GM23338 (cell line): Measurements from ENCODE around the gene NUMB. TPM values are rescaled to one million over a fixed set of nuclear protein-coding genes. Genes with fewer than 3 reads are reported as not detected.

Experiments
- ATAC-seq: fragments of 200-7000 bp; cut with Tn5 transposase; 3 replicates; pipeline ENCODE4 v1.9.1; 2020
- DNase-seq: peaks from one replicate; pipeline ENCODE4 v3.0.0-alpha.2; 2015; ENCODE audit warnings: low spot score
- H2AFZ ChIP-seq: fragments of 200-600 bp; sonication (generic); 2 replicates; pipeline ENCODE4 v1.8.0; 2016; ENCODE audit warnings: antibody characterized with exemption, mild to moderate bottlenecking, moderate library complexity
- H3F3A ChIP-seq: fragments of 200-600 bp; sonication (generic); replicated peaks from 2 replicates; pipeline ENCODE4 v1.8.0; 2017; ENCODE audit warnings: antibody characterized with exemption, mixed run types, low read depth
- H3K27ac ChIP-seq: fragments of 200-600 bp; sonication (generic); 2 replicates; pipeline ENCODE4 v1.6.1; 2016; ENCODE audit warnings: low read depth
- H3K27me3 ChIP-seq: fragments of 200-600 bp; sonication (generic); 2 replicates; pipeline ENCODE4 v1.8.0; 2016; ENCODE audit warnings: mild to moderate bottlenecking, mixed run types, moderate library complexity; ENCODE audit not compliant: insufficient read depth
- H3K36me3 ChIP-seq: fragments of 200-600 bp; sonication (generic); 2 replicates; pipeline ENCODE4 v1.8.0; 2016; ENCODE audit warnings: mild to moderate bottlenecking; ENCODE audit not compliant: insufficient read depth
- H3K4me1 ChIP-seq: fragments of 200-600 bp; sonication (generic); 2 replicates; pipeline ENCODE4 v1.8.0; 2016; ENCODE audit warnings: mild to moderate bottlenecking, moderate library complexity; ENCODE audit not compliant: insufficient read depth
- H3K4me2 ChIP-seq: fragments of 200-600 bp; sonication (generic); 2 replicates; pipeline ENCODE4 v1.7.1; 2017; ENCODE audit warnings: mixed run types
- H3K4me3 ChIP-seq: fragments of 200-600 bp; sonication (generic); 2 replicates; pipeline ENCODE4 v1.6.1; 2016; ENCODE audit warnings: mixed run types
- H3K79me2 ChIP-seq: fragments of 200-600 bp; sonication (generic); replicated peaks from 2 replicates; pipeline ENCODE4 v1.8.0; 2017; ENCODE audit warnings: mild to moderate bottlenecking; ENCODE audit not compliant: insufficient read depth
- H3K9me2 ChIP-seq: fragments of 200-600 bp; sonication (generic); 2 replicates; pipeline ENCODE4 v1.8.0; 2017; ENCODE audit not compliant: insufficient read depth
- H4K20me1 ChIP-seq: fragments of 200-600 bp; sonication (generic); replicated peaks from 2 replicates; pipeline ENCODE4 v1.8.0; 2017; ENCODE audit warnings: mild to moderate bottlenecking; ENCODE audit not compliant: insufficient read depth
- H3K27ac Mint-ChIP-seq: 2 replicates; pipeline ENCODE4 v1.8.0; 2020; ENCODE audit warnings: inconsistent platforms, mild to moderate bottlenecking, moderate library complexity, mixed read lengths
- H3K27me3 Mint-ChIP-seq: 3 replicates; pipeline ENCODE4 v1.8.0; 2022; ENCODE audit warnings: low read depth, mild to moderate bottlenecking, moderate library complexity, mixed read lengths, inconsistent platforms; ENCODE audit not compliant: insufficient read depth, poor library complexity
- H3K36me3 Mint-ChIP-seq: 3 replicates; pipeline ENCODE4 v1.8.0; 2021; ENCODE audit warnings: low read depth, mild to moderate bottlenecking, inconsistent platforms, moderate library complexity, mixed read lengths
- H3K4me1 Mint-ChIP-seq: 3 replicates; pipeline ENCODE4 v1.8.0; 2020; ENCODE audit warnings: mild to moderate bottlenecking, inconsistent platforms, mixed read lengths
- H3K4me3 Mint-ChIP-seq: 3 replicates; pipeline ENCODE4 v1.8.0; 2021; ENCODE audit warnings: moderate library complexity, mild to moderate bottlenecking, inconsistent platforms, mixed read lengths
- H3K9me3 Mint-ChIP-seq: 3 replicates; pipeline ENCODE4 v1.8.0; 2020; ENCODE audit warnings: moderate library complexity, mild to moderate bottlenecking, inconsistent platforms, mixed read lengths
- EZH2 ChIP-seq: fragments of 200-600 bp; sonication (generic); IDR thresholded peaks from one replicate; pipeline ENCODE4 v1.8.0; 2017; ENCODE audit warnings: antibody characterized with exemption, mild to moderate bottlenecking, low read depth; ENCODE audit not compliant: unreplicated experiment
- JUNB ChIP-seq: IDR thresholded peaks from one replicate; pipeline ENCODE4 v1.6.1; 2016; ENCODE audit warnings: antibody characterized with exemption; ENCODE audit not compliant: unreplicated experiment
- POLR2AphosphoS5 ChIP-seq: IDR thresholded peaks from 2 replicates; pipeline ENCODE4 v1.6.1; 2016; ENCODE audit warnings: antibody characterized with exemption, low read depth
- ZNF114 ChIP-seq: fragments of 250-450 bp; sonication (Bioruptor Pico); IDR thresholded peaks from 2 replicates; pipeline ENCODE4 v1.5.0; 2020; ENCODE audit warnings: mild to moderate bottlenecking, moderate library complexity
- ZNF462 ChIP-seq: fragments of 250-450 bp; sonication (Bioruptor Pico); IDR thresholded peaks from 2 replicates; pipeline ENCODE4 v1.5.0; 2020; ENCODE audit warnings: mild to moderate bottlenecking, moderate library complexity
- polyA plus RNA-seq: library from polyadenylated mRNA; unstranded; fragments of >200 nt; fragmentation: Nextera tagmentation; extraction: Ambion mirVana; gene quantifications from 2 replicates; pipeline ENCODE4 v1.2.1, GENCODE V29; 2016
- total RNA-seq: library from RNA; depleted of rRNA; stranded (reverse); fragments of >200 nt; shearing (Covaris generic); gene quantifications from 2 replicates; pipeline ENCODE4 v1.2.3, GENCODE V29; 2014
- TF ChIP-seq, protein P1 (sequence below): IDR thresholded peaks from one replicate; pipeline ENCODE4 v1.6.1; 2018; ENCODE audit warnings: antibody characterized with exemption; ENCODE audit not compliant: unreplicated experiment

Gene NUMB
- total and polyA plus RNA-seq, 2 experiments from 2014 or later: 32.1 to 36.7 TPM

GRCh38 chr14:73250317-73250713 lies 208.0 kb downstream of the NUMB start:
- Histone ChIP-seq H2AFZ (no peak overlapping the region), H3K4me3 (no peak overlapping the region), H3F3A (0 out of 2 replicates have a peak, but pooled peaks cover 3% of the 10 kb centered on the region), H3K4me1 (peaks cover 5% of the 10 kb centered on the region; the same call in 1 of the 2 replicates), H3K9me2 (no peaks in the 10 kb centered on the region), H3K79me2 (no peaks in the 10 kb centered on the region), H3K36me3 (no peaks in the 10 kb centered on the region), H4K20me1 (no peaks in the 10 kb centered on the region), H3K27ac (no peak overlapping the region), H3K27me3 (0 out of 2 replicates have a peak, but pooled peaks cover 2% of the 10 kb centered on the region), H3K4me2 (no peak overlapping the region)
- TF ChIP-seq POLR2AphosphoS5 (no peak), JUNB (no peak), ZNF462 (no peak), ZNF114 (CRISPR knock-in tag) (no peak), EZH2 (no peak)
- TF ChIP-seq, protein P1, sequence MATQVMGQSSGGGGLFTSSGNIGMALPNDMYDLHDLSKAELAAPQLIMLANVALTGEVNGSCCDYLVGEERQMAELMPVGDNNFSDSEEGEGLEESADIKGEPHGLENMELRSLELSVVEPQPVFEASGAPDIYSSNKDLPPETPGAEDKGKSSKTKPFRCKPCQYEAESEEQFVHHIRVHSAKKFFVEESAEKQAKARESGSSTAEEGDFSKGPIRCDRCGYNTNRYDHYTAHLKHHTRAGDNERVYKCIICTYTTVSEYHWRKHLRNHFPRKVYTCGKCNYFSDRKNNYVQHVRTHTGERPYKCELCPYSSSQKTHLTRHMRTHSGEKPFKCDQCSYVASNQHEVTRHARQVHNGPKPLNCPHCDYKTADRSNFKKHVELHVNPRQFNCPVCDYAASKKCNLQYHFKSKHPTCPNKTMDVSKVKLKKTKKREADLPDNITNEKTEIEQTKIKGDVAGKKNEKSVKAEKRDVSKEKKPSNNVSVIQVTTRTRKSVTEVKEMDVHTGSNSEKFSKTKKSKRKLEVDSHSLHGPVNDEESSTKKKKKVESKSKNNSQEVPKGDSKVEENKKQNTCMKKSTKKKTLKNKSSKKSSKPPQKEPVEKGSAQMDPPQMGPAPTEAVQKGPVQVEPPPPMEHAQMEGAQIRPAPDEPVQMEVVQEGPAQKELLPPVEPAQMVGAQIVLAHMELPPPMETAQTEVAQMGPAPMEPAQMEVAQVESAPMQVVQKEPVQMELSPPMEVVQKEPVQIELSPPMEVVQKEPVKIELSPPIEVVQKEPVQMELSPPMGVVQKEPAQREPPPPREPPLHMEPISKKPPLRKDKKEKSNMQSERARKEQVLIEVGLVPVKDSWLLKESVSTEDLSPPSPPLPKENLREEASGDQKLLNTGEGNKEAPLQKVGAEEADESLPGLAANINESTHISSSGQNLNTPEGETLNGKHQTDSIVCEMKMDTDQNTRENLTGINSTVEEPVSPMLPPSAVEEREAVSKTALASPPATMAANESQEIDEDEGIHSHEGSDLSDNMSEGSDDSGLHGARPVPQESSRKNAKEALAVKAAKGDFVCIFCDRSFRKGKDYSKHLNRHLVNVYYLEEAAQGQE: no peak
- ATAC-seq (no peak), DNase-seq (no peak)
- Mint-ChIP-seq H3K27me3 (peaks cover 9% of the 10 kb centered on the region), H3K4me3 (no peak overlapping the region), H3K9me3 (no peaks in the 10 kb centered on the region), H3K27ac (no peak overlapping the region), H3K4me1 (peaks cover 3% of the 10 kb centered on the region; the same call in 1 of the 3 replicates), H3K36me3 (peaks cover 11% of the 10 kb centered on the region)
